Peyer's patch (tissue), 4 donors: ENCODE data around the gene ITSN2.

ENCODE experiments used
- CTCF ChIP-seq, 6 experiments: fragments of 450-650 bp in 4 of 6; fragments of 200-600 bp in 2 of 6; sonication (generic) in 1 of 6; IDR thresholded peaks; one replicate each; pipeline ENCODE4 v1.5.1; 2017 to 2019; ENCODE audit warnings: antibody characterized with exemption in 6 of 6, mild to moderate bottlenecking in 3 of 6, moderate library complexity in 1 of 6
- POLR2A ChIP-seq, 2 donors: fragments of 450-650 bp; IDR thresholded peaks; one replicate each; pipeline ENCODE4 v1.5.1; 2017; ENCODE audit warnings: antibody characterized with exemption in 2 of 2, mild to moderate bottlenecking in 2 of 2, moderate library complexity in 2 of 2

GRCh38 chr2:24409171-24409570 lies 48.8 kb upstream of the ITSN2 start:
- TF ChIP-seq CTCF (IDR thresholded peaks at IDR 0.05) (no peak), POLR2A (IDR thresholded peaks at IDR 0.05) (no peak)
